ENCODE measurements around the gene SUGCT.

The SUGCT gene

DNA sequence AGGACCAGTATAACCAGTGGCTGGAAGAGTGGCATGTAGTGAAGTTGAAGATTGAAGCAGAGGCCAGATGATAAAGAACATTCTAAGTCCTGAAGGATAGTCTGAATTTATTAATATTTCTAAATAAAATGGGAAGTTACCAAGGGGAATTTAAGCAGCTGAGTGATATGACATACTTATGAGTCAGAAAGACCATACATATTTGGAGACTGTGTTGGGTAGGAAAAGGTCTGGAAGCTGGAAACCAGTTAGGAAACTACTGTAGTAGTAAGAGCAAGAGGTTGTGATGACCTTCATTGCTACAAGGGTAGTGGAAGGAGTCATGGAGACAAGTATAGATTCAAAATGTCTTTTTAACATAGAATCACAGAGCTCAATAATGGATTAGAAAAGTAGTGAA lies 752.3 kb downstream of the SUGCT start:
- H3K4me3 Mint-ChIP-seq: no peak overlapping the region
- H3K27ac Mint-ChIP-seq: no peak overlapping the region
- no peaks in the 10 kb centered on the region for H3K36me3 Mint-ChIP-seq
- H3K27me3 Mint-ChIP-seq: no peaks in the 10 kb centered on the region
- no peaks in the 10 kb centered on the region for H3K4me1 Mint-ChIP-seq
- peaks cover 13% of the 10 kb centered on the region for H3K9me3 Mint-ChIP-seq

DNA sequence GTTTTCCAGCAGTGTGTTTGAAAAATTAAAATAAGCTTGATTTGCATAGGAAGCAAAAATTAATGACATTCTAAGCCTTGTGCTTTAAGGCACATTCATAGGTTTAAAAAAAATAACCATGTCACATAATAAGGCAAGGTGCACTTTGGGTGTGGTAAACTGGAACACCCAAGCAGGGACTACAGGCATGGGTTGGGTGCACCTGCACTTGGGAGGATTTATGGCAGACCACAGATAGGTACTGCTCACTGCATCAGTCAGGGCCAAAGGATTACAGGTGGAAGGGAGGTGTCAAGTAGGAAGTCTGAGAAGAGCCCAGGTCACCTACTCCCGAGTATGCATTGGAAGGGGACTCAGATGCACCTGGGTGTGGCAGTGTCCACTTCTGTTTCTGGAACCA lies 753.7 kb downstream of the SUGCT start:
- Mint-ChIP-seq H3K9me3 (peaks cover 16% of the 10 kb centered on the region), H3K4me3 (no peak overlapping the region), H3K36me3 (no peaks in the 10 kb centered on the region), H3K27me3 (no peaks in the 10 kb centered on the region), H3K27ac (no peak overlapping the region), H3K4me1 (no peaks in the 10 kb centered on the region)

DNA sequence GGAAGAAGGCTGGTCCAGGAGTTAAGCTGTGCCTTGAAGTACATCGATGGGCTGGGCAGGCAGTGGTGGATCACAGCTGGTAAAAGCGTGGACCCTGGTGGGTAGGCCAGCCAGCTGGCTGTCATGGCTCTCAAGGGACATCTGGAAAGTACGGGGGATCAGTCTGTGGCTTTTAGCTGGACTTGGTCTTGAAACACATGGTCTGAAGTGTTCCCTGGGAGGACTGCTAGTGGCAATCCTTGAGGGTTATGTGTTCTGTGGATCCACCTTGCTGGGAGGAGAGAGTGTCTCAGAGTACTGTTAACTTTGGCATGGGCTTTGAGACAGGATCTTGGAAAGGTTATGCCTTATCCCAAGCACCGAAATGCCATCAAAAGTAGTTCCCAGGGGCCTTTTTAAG lies 754.3 kb downstream of the SUGCT start:
- H3K4me1 Mint-ChIP-seq: no peaks in the 10 kb centered on the region
- H3K36me3 Mint-ChIP-seq: no peaks in the 10 kb centered on the region
- no peak overlapping the region for H3K4me3 Mint-ChIP-seq
- H3K9me3 Mint-ChIP-seq: peaks cover 16% of the 10 kb centered on the region
- no peak overlapping the region for H3K27ac Mint-ChIP-seq
- no peaks in the 10 kb centered on the region for H3K27me3 Mint-ChIP-seq

DNA sequence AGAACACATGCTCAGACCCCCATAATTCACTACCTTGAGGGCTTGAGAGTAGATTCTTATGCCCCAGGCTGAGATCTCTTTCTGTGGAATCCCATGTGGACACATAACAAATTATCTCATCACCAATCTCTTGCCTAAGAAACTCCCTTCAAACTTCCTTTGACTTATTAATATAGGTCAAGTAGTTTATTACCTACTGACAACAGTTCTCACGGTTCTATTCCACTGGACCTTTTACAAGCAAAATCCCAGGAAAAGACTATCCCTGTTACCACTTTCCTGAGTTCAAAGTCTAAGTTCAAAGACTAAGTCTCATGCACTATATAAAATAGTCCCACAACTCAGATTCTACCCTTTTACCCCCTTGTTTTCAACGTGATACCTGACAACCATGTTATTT lies 754.7 kb downstream of the SUGCT start:
- peaks cover 16% of the 10 kb centered on the region for H3K9me3 Mint-ChIP-seq
- no peaks in the 10 kb centered on the region for H3K27me3 Mint-ChIP-seq
- no peak overlapping the region for H3K27ac Mint-ChIP-seq
- H3K36me3 Mint-ChIP-seq: no peaks in the 10 kb centered on the region
- no peaks in the 10 kb centered on the region for H3K4me1 Mint-ChIP-seq
- no peak overlapping the region for H3K4me3 Mint-ChIP-seq

DNA sequence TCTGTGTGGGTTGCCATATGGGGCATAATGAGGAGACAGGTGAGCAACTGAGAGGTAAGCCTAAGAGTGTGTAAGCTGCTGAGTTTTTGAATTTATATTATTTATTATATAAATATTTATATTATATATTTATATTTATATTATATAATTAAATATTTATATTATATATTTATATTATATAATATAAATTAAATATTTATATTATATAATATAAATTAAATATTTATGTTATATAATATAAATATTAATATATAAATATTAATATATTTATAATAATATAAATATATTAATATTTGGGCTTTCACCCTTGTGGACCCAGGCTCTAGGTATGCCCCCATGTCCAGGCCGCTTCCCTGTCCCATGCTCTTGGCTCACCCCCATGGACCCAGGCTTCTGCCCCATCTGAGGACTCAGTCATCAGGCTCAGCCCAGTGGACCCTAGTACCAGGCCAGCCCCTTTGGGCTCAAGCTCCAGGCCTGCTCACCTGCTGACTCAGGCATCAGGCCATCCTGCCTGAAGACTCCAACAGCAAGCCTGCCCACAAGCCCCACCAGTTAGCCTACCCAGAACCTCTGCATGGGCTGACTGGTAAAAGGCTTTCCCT lies 755.4 kb downstream of the SUGCT start:
- Mint-ChIP-seq H3K4me3 (no peak overlapping the region), H3K27me3 (no peaks in the 10 kb centered on the region), H3K27ac (no peak overlapping the region), H3K4me1 (no peaks in the 10 kb centered on the region), H3K9me3 (peaks cover 19% of the 10 kb centered on the region), H3K36me3 (no peaks in the 10 kb centered on the region)

DNA sequence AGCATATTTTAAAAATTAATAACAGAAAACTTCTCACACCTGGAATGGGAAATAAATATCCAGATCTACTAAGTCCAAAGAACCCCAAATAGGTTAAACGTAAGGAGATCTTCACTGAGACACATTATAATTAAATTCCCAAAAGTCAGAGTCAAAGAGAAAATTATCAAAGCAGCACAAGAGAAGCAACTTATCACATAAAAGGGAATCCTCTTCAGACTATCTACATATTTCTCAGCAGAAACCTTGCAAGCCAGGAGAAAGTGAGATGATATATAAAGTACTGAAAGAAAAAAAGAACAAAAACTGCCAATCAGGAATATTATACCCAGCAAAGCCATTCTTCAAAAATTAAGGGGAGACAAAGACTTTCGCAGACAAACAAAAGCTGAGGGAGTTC lies 756.4 kb downstream of the SUGCT start:
- Mint-ChIP-seq H3K9me3 (peaks cover 19% of the 10 kb centered on the region), H3K36me3 (no peaks in the 10 kb centered on the region), H3K27ac (no peak overlapping the region), H3K4me3 (no peak overlapping the region), H3K4me1 (no peaks in the 10 kb centered on the region), H3K27me3 (no peaks in the 10 kb centered on the region)

DNA sequence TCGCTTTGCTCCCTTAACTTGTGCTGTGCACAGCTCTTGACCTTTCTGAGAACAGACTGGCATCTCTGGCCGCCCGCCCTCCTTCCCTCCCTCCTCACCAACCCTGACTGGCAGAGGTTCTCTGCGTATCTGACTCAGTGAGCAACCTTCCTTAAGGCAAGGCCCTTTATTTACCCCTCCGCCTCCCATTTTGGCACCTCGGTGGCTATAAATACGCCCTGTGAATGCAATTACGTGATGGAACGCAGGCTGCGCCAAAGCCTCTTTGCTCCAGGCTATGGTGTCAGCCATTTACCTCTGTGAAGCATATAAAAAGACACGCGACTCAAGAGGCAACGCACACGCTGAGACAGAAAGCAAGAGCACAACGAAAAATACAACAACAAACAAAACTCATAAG lies 764.3 kb downstream of the SUGCT start:
- H3K27me3 Mint-ChIP-seq: no peaks in the 10 kb centered on the region
- H3K36me3 Mint-ChIP-seq: no peaks in the 10 kb centered on the region
- H3K27ac Mint-ChIP-seq: no peak overlapping the region

DNA sequence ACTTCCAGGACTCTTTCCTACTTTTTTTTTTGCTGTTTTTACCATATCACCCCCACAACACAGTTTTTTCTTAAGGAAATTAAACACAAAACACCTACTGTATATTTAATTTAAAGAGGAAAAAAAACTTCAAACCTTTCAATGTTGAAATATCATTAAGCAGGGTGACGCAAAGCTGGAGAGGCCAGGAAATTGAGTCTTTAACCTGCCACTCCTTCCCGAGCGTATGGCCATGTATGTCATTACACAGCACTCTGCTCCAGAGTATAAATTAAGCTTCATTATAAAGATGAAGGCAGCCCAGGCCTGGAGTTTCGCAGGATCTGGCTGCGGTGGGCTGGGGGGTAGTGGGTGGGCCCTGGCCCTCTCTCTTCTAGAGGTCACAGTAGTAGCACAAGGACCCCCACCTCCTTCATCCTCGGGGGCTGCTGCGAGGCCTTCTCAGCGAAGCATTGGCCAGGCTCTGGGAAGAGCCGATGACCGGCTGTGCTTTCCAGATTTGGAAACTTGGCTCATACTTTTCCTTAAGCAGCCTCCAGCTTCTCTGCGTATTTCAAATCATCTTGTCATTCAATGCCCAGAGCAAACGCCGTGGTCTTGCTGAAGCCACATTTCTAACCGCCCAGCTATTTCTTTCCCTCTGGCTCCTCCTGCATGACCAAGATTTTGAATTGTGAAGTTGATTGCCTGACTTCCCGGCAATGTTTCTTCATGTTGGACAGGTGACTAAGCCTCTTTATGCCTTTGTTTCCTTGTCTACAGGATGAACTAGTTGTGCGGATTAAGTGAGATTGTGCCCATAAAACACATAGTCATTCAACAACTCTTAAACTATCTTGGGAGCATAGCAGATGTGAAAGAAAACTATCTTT lies 765.1 kb downstream of the SUGCT start:
- H3K36me3 Mint-ChIP-seq: no peaks in the 10 kb centered on the region
- H3K27ac Mint-ChIP-seq: no peak overlapping the region
- no peak overlapping the region for H3K4me3 Mint-ChIP-seq
- H3K27me3 Mint-ChIP-seq: no peaks in the 10 kb centered on the region
- H3K9me3 Mint-ChIP-seq: peaks cover 6% of the 10 kb centered on the region
- H3K4me1 Mint-ChIP-seq: no peaks in the 10 kb centered on the region

More for the DNA sequence above, 764.3 kb downstream of the SUGCT start:
- no peak overlapping the region for H3K4me3 Mint-ChIP-seq
- peaks cover 7% of the 10 kb centered on the region for H3K9me3 Mint-ChIP-seq
- H3K4me1 Mint-ChIP-seq: no peaks in the 10 kb centered on the region

DNA sequence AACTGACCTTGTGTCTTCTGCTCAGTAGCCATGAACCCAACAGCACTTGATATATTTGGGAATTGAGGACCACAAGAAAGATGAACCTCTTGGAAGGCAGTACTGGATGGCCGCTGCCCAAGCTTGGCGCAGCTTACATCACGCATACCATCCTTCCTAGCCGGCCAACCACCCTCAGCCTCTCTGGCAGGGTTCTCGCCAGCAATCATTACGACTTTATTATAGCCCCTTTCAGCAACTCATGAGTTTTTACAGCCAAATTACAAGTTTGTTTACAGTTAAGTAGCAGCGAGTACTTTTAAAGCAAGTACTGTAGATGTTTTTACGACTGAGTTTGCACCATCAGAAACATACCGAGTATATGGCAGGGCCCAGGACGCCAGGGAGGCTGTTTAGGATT lies 769.1 kb downstream of the SUGCT start:
- H3K27ac Mint-ChIP-seq: no peak overlapping the region

DNA sequence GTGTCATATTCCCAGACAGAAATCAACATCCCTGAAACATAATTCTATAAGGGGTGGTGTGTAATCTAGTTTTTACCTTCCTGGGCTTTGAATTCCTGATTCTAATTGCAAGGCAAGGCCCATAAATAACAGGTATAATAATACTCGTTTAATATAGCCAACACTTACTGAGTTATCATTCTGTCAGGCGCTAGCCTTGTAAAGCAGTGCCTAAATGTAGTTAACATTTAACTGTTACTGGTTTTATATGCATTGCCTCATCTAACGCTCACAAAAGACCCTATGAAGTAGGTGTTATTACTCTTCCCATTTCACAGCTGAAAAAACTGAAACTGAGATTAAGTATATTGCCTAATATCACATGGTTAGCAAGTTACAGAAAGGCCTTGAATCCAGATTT lies 772.5 kb downstream of the SUGCT start:
- H3K36me3 Mint-ChIP-seq: no peaks in the 10 kb centered on the region
- H3K4me1 Mint-ChIP-seq: no peaks in the 10 kb centered on the region
- H3K9me3 Mint-ChIP-seq: no peaks in the 10 kb centered on the region
- no peaks in the 10 kb centered on the region for H3K27me3 Mint-ChIP-seq
- H3K27ac Mint-ChIP-seq: no peak overlapping the region
- H3K4me3 Mint-ChIP-seq: no peak overlapping the region

More for the DNA sequence above, 769.1 kb downstream of the SUGCT start:
- no peaks in the 10 kb centered on the region for H3K36me3 Mint-ChIP-seq
- H3K9me3 Mint-ChIP-seq: peaks cover 3% of the 10 kb centered on the region
- H3K4me3 Mint-ChIP-seq: no peak overlapping the region
- H3K4me1 Mint-ChIP-seq: no peaks in the 10 kb centered on the region
- H3K27me3 Mint-ChIP-seq: no peaks in the 10 kb centered on the region

DNA sequence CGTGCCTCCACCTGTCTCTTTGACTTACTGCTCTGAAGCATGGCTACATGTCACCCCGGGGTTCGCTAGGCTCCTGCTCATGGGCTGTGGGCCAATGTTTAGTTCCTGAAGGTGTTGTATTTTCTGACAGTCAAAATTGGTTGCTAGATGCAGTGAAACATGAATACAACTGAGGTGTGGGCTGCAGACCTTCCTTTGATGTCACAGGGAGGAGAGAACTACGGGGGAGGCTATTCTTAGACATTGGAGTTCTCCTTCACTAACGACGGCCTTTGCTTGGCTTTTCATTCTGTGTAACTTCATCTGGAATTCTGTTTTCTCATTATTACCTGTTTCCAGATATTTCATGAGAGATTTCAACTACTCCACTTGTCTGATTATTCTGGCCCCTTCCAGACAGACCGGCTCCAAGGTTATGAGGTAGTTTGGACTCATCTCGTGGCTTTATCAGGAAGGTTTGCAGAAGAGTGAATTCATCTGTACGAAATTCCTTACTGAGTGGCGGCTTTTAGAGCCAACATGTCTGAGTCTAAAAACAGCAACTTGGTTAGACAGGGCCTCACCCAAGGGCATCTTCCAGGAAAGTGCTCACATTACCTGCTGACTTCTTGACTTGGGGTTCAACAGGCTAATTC lies 774.7 kb downstream of the SUGCT start:
- Mint-ChIP-seq H3K4me1 (no peaks in the 10 kb centered on the region), H3K4me3 (no peak overlapping the region), H3K36me3 (no peaks in the 10 kb centered on the region), H3K27ac (no peak overlapping the region), H3K9me3 (no peaks in the 10 kb centered on the region), H3K27me3 (no peaks in the 10 kb centered on the region)
